ENCODE data around the gene ATAD2B. TPM values are rescaled to one million over a fixed set of nuclear protein-coding genes. Genes with fewer than 3 reads are reported as not detected.
A peak's percentile ranks its signal among the peaks of the same experiment; 100 is the strongest.

Gene ATAD2B
- total RNA-seq, 2 donors from 2014 or later: 11.6 to 12.4 TPM

DNA sequence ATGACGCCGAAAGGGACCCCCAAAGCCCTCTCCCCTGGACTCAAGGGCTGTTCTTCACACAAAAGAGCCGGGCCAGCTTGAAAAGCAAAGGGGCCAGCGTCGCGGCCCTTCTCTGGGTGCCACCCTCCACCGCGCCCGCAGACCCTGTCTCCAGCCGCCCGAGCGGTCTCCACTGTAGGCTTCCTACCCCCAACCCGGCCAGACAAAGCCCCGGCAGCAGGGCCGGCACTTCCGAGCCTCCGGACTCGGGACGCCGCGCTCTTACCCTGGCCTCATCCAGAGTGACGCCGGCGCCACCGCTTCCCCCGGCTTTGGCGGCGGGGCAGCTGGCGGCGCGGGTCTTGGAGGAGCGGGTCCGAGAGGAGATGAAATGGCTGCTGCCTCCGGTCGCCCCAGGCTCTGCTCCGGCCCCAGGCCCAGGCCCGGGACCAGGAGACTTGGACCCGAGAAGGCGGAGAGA is 603 bp downstream of the ATAD2B start:
- peaks cover 24% of the 10 kb centered on the region for H3K4me1 Mint-ChIP-seq
- no peaks in the 10 kb centered on the region for H3K27me3 Mint-ChIP-seq
- no peaks in the 10 kb centered on the region for H3K36me3 Mint-ChIP-seq (ENCODE audit: low read depth)
- peak; percentile 15 for ATAC-seq (replicated peaks)
- H3K27ac Mint-ChIP-seq: peak overlapping the region; percentile 98
- peak overlapping the region; percentile 91 for H3K4me3 Mint-ChIP-seq
- no peaks in the 10 kb centered on the region for H3K9me3 Mint-ChIP-seq

DNA sequence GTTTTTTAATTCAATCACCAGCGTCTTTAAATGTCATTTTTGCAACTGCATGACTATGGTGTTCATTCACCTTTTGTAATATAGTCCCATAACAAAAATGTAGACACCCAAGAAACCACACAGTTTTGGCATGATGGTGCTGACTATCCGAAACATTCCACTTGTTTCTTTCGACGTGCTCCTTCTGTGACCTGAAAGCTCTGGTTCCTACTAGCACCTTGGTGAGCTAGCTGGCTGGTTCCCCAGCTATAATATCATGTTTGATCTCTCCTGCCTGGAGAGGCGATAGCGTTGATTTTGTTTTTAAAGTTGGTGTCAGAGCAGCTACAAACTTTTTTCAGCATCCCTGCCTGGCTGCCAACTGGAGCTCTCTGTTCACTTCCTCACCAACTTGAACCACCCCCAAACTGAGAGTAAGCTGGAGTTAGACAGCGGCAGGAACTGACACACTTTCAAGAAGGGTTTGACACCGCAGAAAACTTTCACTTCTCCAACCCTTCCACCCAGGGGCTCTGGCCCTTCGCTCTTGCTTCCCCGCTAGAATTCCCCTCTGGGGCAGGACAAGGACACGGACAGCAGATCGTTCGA is 1.1 kb downstream of the ATAD2B start:
- Mint-ChIP-seq H3K4me3 (peak overlapping the region; percentile 91), H3K27ac (peak overlapping the region; percentile 98), H3K9me3 (no peaks in the 10 kb centered on the region), H3K27me3 (no peaks in the 10 kb centered on the region), H3K36me3 (ENCODE audit: low read depth) (no peaks in the 10 kb centered on the region), H3K4me1 (peaks cover 24% of the 10 kb centered on the region)
- ATAC-seq (replicated peaks): peak; percentile 58

DNA sequence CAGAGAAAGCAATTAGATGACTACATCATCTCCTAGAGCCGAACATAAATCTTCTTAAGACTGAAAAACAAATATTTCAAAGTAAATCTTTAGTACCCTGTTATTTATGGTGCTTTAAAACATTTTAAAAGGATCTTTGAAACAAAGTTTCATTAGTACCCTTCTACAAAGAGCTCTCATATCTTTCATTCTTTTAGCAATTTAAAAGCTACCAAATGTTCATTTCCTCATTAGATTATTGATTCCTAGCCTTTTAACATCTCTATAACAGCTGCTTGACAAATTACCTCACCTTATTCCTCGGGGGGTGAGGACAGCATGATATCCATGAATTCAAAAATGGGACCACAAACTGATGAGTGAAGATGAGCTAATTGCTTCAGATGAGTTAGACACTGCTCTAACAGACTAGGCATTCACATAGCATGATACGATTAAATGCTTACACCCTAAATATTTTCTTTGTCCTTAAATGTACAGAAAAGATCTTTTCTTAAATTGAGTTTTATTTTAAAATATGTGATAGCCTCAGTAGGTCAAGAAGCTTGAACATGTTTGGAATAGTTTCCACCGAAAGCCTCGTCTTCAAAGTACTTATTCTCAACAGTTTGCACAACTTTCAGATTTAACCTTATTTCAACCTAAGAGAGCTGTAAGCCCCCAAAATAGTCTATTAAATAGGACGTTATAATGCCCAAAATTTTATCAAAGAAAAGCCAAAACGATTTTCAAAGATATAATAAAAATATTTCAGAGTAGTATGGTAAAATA is 2.1 kb downstream of the ATAD2B start:
- Mint-ChIP-seq H3K4me3 (peak overlapping the region; percentile 91), H3K36me3 (ENCODE audit: low read depth) (no peaks in the 10 kb centered on the region), H3K4me1 (peaks cover 24% of the 10 kb centered on the region), H3K9me3 (no peaks in the 10 kb centered on the region), H3K27ac (no peak overlapping the region), H3K27me3 (no peaks in the 10 kb centered on the region)
- ATAC-seq (replicated peaks): no peak

- no peak overlapping the region for H3K4me3 Mint-ChIP-seq
- H3K4me1 Mint-ChIP-seq: peaks cover 27% of the 10 kb centered on the region
- no peak for ATAC-seq (replicated peaks)
Measured at GRCh38 chr2:23918837-23919489, 8.0 kb downstream of the ATAD2B start.

DNA sequence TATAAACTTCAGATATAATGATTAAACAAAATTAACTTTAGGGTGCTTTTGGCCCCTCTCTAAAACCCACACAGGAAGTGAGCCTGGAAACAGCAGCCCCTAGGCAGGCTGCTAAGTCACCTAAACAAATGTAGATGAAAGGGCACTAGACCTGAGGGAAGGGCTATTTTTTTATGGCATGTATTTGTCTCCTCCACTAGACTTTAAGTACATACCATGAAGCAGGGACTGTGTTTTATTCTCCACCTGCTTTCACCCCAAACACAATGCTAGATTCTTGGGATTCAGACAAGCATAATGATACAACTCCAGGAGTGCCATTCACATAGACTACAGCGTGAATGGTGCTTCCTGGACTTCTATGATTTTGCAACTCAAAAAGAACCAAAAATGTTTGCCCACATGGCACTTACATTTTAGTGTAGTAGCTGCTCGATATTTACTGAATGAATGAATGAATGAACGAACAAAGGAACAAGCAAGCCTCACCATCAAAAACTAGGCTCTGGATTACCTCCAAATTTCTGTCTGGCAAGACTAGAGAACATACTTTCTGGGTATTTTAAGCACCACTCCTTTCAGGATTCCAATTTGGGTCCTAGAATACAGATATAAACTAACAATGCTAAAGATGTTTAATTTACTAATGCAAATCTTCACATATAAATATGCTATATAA is 10.1 kb downstream of the ATAD2B start:
- no peaks in the 10 kb centered on the region for H3K27me3 Mint-ChIP-seq
- no peaks in the 10 kb centered on the region for H3K36me3 Mint-ChIP-seq (ENCODE audit: low read depth)
- peaks cover 21% of the 10 kb centered on the region for H3K4me1 Mint-ChIP-seq
- H3K4me3 Mint-ChIP-seq: peak overlapping the region; percentile 62
- ATAC-seq (replicated peaks): peak; percentile 58
- no peaks in the 10 kb centered on the region for H3K9me3 Mint-ChIP-seq
- peak overlapping the region; percentile 86 for H3K27ac Mint-ChIP-seq

More at GRCh38 chr2:23918837-23919489, 8.0 kb downstream of the ATAD2B start:
- Mint-ChIP-seq H3K36me3 (ENCODE audit: low read depth) (no peaks in the 10 kb centered on the region), H3K27me3 (no peaks in the 10 kb centered on the region), H3K27ac (no peak overlapping the region), H3K9me3 (no peaks in the 10 kb centered on the region)

DNA sequence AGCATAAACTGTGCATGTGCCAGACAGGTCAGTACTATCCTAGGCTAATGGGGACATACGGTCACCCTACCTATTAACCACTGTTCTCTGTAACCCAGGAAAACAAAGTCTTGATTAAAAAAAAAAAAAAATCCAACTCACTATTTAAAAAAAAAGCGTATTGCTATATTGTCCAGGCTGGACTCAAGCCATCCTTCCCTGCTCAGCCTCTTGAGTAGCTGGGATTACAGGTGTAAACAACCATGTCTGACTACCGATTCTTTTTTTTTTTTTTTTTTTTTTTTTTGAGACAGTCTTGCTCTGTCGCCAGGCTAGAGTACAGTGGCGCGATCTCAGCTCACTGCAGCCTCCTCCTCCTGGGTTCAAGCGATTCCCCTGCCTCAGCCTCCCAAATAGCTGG is 11.6 kb downstream of the ATAD2B start:
- peaks cover 21% of the 10 kb centered on the region for H3K4me1 Mint-ChIP-seq
- H3K27me3 Mint-ChIP-seq: no peaks in the 10 kb centered on the region
- H3K4me3 Mint-ChIP-seq: no peak overlapping the region
- no peak for ATAC-seq (replicated peaks)
- no peak overlapping the region for H3K27ac Mint-ChIP-seq
- H3K9me3 Mint-ChIP-seq: no peaks in the 10 kb centered on the region
- H3K36me3 Mint-ChIP-seq (ENCODE audit: low read depth): no peaks in the 10 kb centered on the region

- no peaks in the 10 kb centered on the region for H3K9me3 Mint-ChIP-seq
- no peak for ATAC-seq (replicated peaks)
- H3K4me3 Mint-ChIP-seq: peak overlapping the region; percentile 16
- H3K4me1 Mint-ChIP-seq: peaks cover 17% of the 10 kb centered on the region
- peak overlapping the region; percentile 17 for H3K27ac Mint-ChIP-seq
- H3K27me3 Mint-ChIP-seq: no peaks in the 10 kb centered on the region
- no peaks in the 10 kb centered on the region for H3K36me3 Mint-ChIP-seq (ENCODE audit: low read depth)
Measured at GRCh38 chr2:23912054-23912453, 14.9 kb downstream of the ATAD2B start.

- H3K4me3 Mint-ChIP-seq: no peak overlapping the region
- no peak overlapping the region for H3K27ac Mint-ChIP-seq
- peaks cover 20% of the 10 kb centered on the region for H3K4me1 Mint-ChIP-seq
- H3K36me3 Mint-ChIP-seq (ENCODE audit: low read depth): no peaks in the 10 kb centered on the region
- H3K9me3 Mint-ChIP-seq: no peaks in the 10 kb centered on the region
- ATAC-seq (replicated peaks): no peak
- H3K27me3 Mint-ChIP-seq: no peaks in the 10 kb centered on the region
Measured at GRCh38 chr2:23905155-23905554, 21.8 kb downstream of the ATAD2B start.

GRCh38 chr2:23904692-23905091 is 22.2 kb downstream of the ATAD2B start:
- Mint-ChIP-seq H3K27ac (no peak overlapping the region), H3K27me3 (no peaks in the 10 kb centered on the region), H3K4me1 (peaks cover 20% of the 10 kb centered on the region), H3K4me3 (no peak overlapping the region), H3K36me3 (ENCODE audit: low read depth) (no peaks in the 10 kb centered on the region), H3K9me3 (no peaks in the 10 kb centered on the region)
- ATAC-seq (replicated peaks): no peak

DNA sequence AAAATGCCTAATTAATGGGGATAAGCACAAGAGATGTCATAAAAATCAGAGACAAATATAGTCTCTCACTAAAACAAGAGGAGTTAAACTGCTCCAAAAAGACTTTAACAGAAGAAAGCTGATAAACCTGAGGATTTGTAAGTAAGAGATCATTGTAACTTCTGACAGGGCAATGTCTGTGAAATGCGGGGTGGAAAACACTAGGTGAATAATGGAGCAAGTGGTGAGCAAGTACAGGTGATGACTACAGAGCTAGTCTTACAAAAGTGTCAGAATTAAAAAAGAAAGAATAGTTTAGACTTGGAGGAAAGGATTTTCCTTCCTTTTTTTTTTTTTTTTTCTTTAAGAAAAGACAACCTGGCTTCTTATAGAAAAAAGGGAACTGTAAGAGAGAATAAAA is 22.7 kb downstream of the ATAD2B start:
- H3K9me3 Mint-ChIP-seq: no peaks in the 10 kb centered on the region
- no peak for ATAC-seq (replicated peaks)
- H3K4me1 Mint-ChIP-seq: peaks cover 16% of the 10 kb centered on the region
- no peaks in the 10 kb centered on the region for H3K27me3 Mint-ChIP-seq
- H3K4me3 Mint-ChIP-seq: no peak overlapping the region
- no peak overlapping the region for H3K27ac Mint-ChIP-seq
- no peaks in the 10 kb centered on the region for H3K36me3 Mint-ChIP-seq (ENCODE audit: low read depth)

DNA sequence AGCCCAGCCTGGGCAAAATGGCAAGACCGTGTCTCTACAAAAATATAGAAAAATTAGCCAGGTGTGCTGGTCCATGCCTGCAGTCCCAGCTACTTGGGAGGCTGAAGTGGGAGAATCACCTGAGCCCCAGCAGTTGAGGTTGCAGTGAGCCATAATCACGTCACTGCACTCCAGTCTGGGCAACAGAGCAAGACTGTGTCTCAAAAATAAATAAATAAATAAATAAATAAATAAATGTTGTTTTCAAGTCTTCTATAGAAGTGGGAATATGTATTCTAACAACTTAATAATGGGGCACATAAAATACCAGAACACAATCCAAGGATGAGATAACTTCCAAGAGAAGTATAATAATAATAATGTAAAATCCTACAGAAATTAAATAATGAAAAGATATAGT is 23.9 kb downstream of the ATAD2B start:
- no peak for ATAC-seq (replicated peaks)
- Mint-ChIP-seq H3K27ac (no peak overlapping the region), H3K4me3 (no peak overlapping the region), H3K4me1 (peaks cover 15% of the 10 kb centered on the region), H3K27me3 (no peaks in the 10 kb centered on the region), H3K9me3 (no peaks in the 10 kb centered on the region), H3K36me3 (ENCODE audit: low read depth) (no peaks in the 10 kb centered on the region)

- H3K9me3 Mint-ChIP-seq: no peaks in the 10 kb centered on the region
- no peak for ATAC-seq (replicated peaks)
- no peak overlapping the region for H3K27ac Mint-ChIP-seq
- H3K36me3 Mint-ChIP-seq (ENCODE audit: low read depth): no peaks in the 10 kb centered on the region
- H3K4me3 Mint-ChIP-seq: no peak overlapping the region
- peaks cover 15% of the 10 kb centered on the region for H3K4me1 Mint-ChIP-seq
- no peaks in the 10 kb centered on the region for H3K27me3 Mint-ChIP-seq
Measured at GRCh38 chr2:23901966-23902846, 24.7 kb downstream of the ATAD2B start.

- peaks cover 20% of the 10 kb centered on the region for H3K4me1 Mint-ChIP-seq
- H3K4me3 Mint-ChIP-seq: peak overlapping the region; percentile 27
- no peaks in the 10 kb centered on the region for H3K36me3 Mint-ChIP-seq (ENCODE audit: low read depth)
- ATAC-seq (replicated peaks): peak; percentile 74
- no peaks in the 10 kb centered on the region for H3K9me3 Mint-ChIP-seq
- peak overlapping the region; percentile 7 for H3K27ac Mint-ChIP-seq
- no peaks in the 10 kb centered on the region for H3K27me3 Mint-ChIP-seq
Measured at GRCh38 chr2:23900541-23901322, 26.2 kb downstream of the ATAD2B start.
